H9 (cell line): ENCODE data around the gene RALGDS. TPM values are rescaled to one million over a fixed set of nuclear protein-coding genes. Genes with fewer than 3 reads are reported as not detected.

ENCODE experiments used
- DNase-seq: peaks from one replicate; pipeline ENCODE4 v3.0.0-alpha.2; 2017
- H2AFZ ChIP-seq: one replicate; pipeline ENCODE4 v1.6.1; 2013; ENCODE audit warnings: mild to moderate bottlenecking, low read length, control low read depth, moderate library complexity
- H2AK5ac ChIP-seq: 2 replicates; pipeline ENCODE4 v1.6.1; 2013; ENCODE audit warnings: low read length, control low read depth, mixed read lengths; ENCODE audit not compliant: insufficient read length
- H2BK120ac ChIP-seq: one replicate; pipeline ENCODE4 v1.6.1; 2013; ENCODE audit warnings: low read depth, mild to moderate bottlenecking, low read length, control low read depth, inconsistent platforms; ENCODE audit not compliant: poor library complexity, severe bottlenecking
- H2BK12ac ChIP-seq: 2 replicates; pipeline ENCODE4 v1.6.1; 2013; ENCODE audit warnings: low read length, control low read depth, mixed read lengths, low read depth; ENCODE audit not compliant: insufficient read length
- H2BK15ac ChIP-seq: 2 replicates; pipeline ENCODE4 v1.6.1; 2013; ENCODE audit warnings: low read depth, low read length, control low read depth
- H2BK20ac ChIP-seq: one replicate; pipeline ENCODE4 v1.6.1; 2013; ENCODE audit warnings: low read depth, mild to moderate bottlenecking, low read length, control low read depth, inconsistent platforms; ENCODE audit not compliant: poor library complexity, severe bottlenecking
- H2BK5ac ChIP-seq: 2 replicates; pipeline ENCODE4 v1.6.1; 2013; ENCODE audit warnings: low read length, control low read depth, mixed read lengths; ENCODE audit not compliant: insufficient read length
- H3K14ac ChIP-seq: 2 replicates; pipeline ENCODE4 v1.6.1; 2013; ENCODE audit warnings: low read length, control low read depth; ENCODE audit not compliant: insufficient read depth
- H3K18ac ChIP-seq: 2 replicates; pipeline ENCODE4 v1.6.1; 2013; ENCODE audit warnings: low read depth, mild to moderate bottlenecking, mixed read lengths, low read length, control low read depth; ENCODE audit not compliant: insufficient read length
- H3K23ac ChIP-seq: 2 replicates; pipeline ENCODE4 v1.6.1; 2013; ENCODE audit warnings: low read length, control low read depth, mixed read lengths, low read depth; ENCODE audit not compliant: insufficient read length
- H3K23me2 ChIP-seq: 2 replicates; pipeline ENCODE4 v1.6.1; 2013; ENCODE audit warnings: low read depth, mild to moderate bottlenecking, mixed read lengths, low read length, control low read depth; ENCODE audit not compliant: insufficient read length, poor library complexity, severe bottlenecking
- H3K27ac ChIP-seq: 2 replicates; pipeline ENCODE4 v1.5.1; 2013; ENCODE audit warnings: low read length, control low read depth, mixed read lengths, low read depth; ENCODE audit not compliant: insufficient read length
- H3K27me3 ChIP-seq: 2 replicates; pipeline ENCODE4 v1.6.1; 2013; ENCODE audit warnings: low read length, control low read depth, inconsistent platforms; ENCODE audit not compliant: insufficient read depth
- H3K4ac ChIP-seq: 2 replicates; pipeline ENCODE4 v1.6.1; 2013; ENCODE audit warnings: low read depth, mild to moderate bottlenecking, control low read depth, inconsistent platforms, low read length, moderate library complexity
- H3K4me1 ChIP-seq: 2 replicates; pipeline ENCODE4 v1.6.1; 2013; ENCODE audit warnings: low read length, control low read depth, inconsistent platforms; ENCODE audit not compliant: insufficient read depth
- H3K4me2 ChIP-seq: 2 replicates; pipeline ENCODE4 v1.6.1; 2013; ENCODE audit warnings: low read length, control low read depth, mixed read lengths; ENCODE audit not compliant: insufficient read length, insufficient read depth
- H3K56ac ChIP-seq: 2 replicates; pipeline ENCODE4 v1.6.1; 2013; ENCODE audit warnings: low read depth, mild to moderate bottlenecking, mixed read lengths, low read length, control low read depth; ENCODE audit not compliant: insufficient read length
- H3K79me1 ChIP-seq: 2 replicates; pipeline ENCODE4 v1.6.1; 2013; ENCODE audit warnings: low read depth, mild to moderate bottlenecking, moderate library complexity, low read length, control low read depth, inconsistent platforms; ENCODE audit not compliant: insufficient read depth, poor library complexity, severe bottlenecking
- H3K79me2 ChIP-seq: 2 replicates; pipeline ENCODE4 v1.6.1; 2013; ENCODE audit warnings: low read length, control low read depth, inconsistent platforms; ENCODE audit not compliant: insufficient read depth
- H3K9ac ChIP-seq: 2 replicates; pipeline ENCODE4 v1.6.1; 2013; ENCODE audit warnings: low read length, control low read depth, mixed read lengths; ENCODE audit not compliant: insufficient read length; ENCODE audit errors: extremely low read depth
- H3K9me3 ChIP-seq: one replicate; pipeline ENCODE4 v1.6.1; 2013; ENCODE audit warnings: low read depth, low read length, inconsistent platforms; ENCODE audit not compliant: control insufficient read depth
- H3T11ph ChIP-seq: one replicate; pipeline ENCODE4 v1.6.1; 2013; ENCODE audit warnings: mild to moderate bottlenecking, low read length, control low read depth, inconsistent platforms
- H4K20me1 ChIP-seq: one replicate; pipeline ENCODE4 v1.6.1; 2013; ENCODE audit not compliant: control insufficient read depth, insufficient read length, insufficient read depth
- H4K5ac ChIP-seq: 2 replicates; pipeline ENCODE4 v1.6.1; 2013; ENCODE audit warnings: low read depth, mild to moderate bottlenecking, mixed read lengths, low read length, control low read depth; ENCODE audit not compliant: insufficient read length
- H4K8ac ChIP-seq: replicated peaks from 2 replicates; pipeline ENCODE4 v1.6.1; 2013; ENCODE audit warnings: low read length, control low read depth, mixed read lengths, low read depth; ENCODE audit not compliant: insufficient read length
- H4K91ac ChIP-seq: 2 replicates; pipeline ENCODE4 v1.6.1; 2013; ENCODE audit warnings: low read depth, mild to moderate bottlenecking, moderate library complexity, mixed read lengths, low read length, control low read depth; ENCODE audit not compliant: insufficient read length
- H3K27ac Mint-ChIP-seq, 3 experiments: 2 replicates in 2 of 3; 3 replicates in 1 of 3; pipeline ENCODE4 v1.8.0; 2020 to 2021; ENCODE audit warnings: mixed read lengths in 3 of 3, mild to moderate bottlenecking in 1 of 3, moderate library complexity in 1 of 3
- H3K27me3 Mint-ChIP-seq: 2 replicates; pipeline ENCODE4 v1.8.0; 2021; ENCODE audit warnings: low read depth, mild to moderate bottlenecking, moderate library complexity, mixed read lengths
- H3K36me3 Mint-ChIP-seq, 3 experiments: 2 replicates in 2 of 3; 3 replicates in 1 of 3; pipeline ENCODE4 v1.8.0; 2020 to 2021; ENCODE audit warnings: low read depth in 3 of 3, mixed read lengths in 3 of 3; ENCODE audit not compliant: insufficient read depth in 1 of 3
- H3K4me1 Mint-ChIP-seq, 2 experiments: 2 replicates each; pipeline ENCODE4 v1.8.0; 2020; ENCODE audit warnings: mixed read lengths in 2 of 2
- H3K4me3 Mint-ChIP-seq, 2 experiments: 2 replicates in 1 of 2; 3 replicates in 1 of 2; pipeline ENCODE4 v1.8.0; 2020 to 2021; ENCODE audit warnings: mild to moderate bottlenecking in 2 of 2, mixed read lengths in 2 of 2, moderate library complexity in 1 of 2
- H3K9me3 Mint-ChIP-seq, 2 experiments: 2 replicates in 1 of 2; 3 replicates in 1 of 2; pipeline ENCODE4 v1.8.0; 2020; ENCODE audit warnings: mild to moderate bottlenecking in 2 of 2, mixed read lengths in 2 of 2, moderate library complexity in 1 of 2
- CTCF ChIP-seq: fragments of 200-600 bp; sonication (generic); conservative IDR thresholded peaks from 3 replicates; pipeline ENCODE4 v1.8.0; 2021; ENCODE audit warnings: antibody characterized with exemption, mild to moderate bottlenecking
- WGBS: extraction: QIAGEN DNeasy Blood & Tissue Kit; methylation state at CpG from one replicate; pipeline ENCODE4 v1.1.7; 2013; ENCODE audit warnings: missing lambda C conversion rate, low lambda C conversion rate, mixed read lengths; ENCODE audit not compliant: insufficient read length; ENCODE audit errors: extremely low coverage; 5-methylcytosine and 5-hydroxymethylcytosine counted together
- total RNA-seq: library from RNA; stranded (reverse); gene quantifications from 2 replicates; pipeline ENCODE4 v1.2.1, GENCODE V29; 2021

Gene RALGDS
- total RNA-seq, 1 experiment from 2014 or later, result 21.3 TPM

DNA sequence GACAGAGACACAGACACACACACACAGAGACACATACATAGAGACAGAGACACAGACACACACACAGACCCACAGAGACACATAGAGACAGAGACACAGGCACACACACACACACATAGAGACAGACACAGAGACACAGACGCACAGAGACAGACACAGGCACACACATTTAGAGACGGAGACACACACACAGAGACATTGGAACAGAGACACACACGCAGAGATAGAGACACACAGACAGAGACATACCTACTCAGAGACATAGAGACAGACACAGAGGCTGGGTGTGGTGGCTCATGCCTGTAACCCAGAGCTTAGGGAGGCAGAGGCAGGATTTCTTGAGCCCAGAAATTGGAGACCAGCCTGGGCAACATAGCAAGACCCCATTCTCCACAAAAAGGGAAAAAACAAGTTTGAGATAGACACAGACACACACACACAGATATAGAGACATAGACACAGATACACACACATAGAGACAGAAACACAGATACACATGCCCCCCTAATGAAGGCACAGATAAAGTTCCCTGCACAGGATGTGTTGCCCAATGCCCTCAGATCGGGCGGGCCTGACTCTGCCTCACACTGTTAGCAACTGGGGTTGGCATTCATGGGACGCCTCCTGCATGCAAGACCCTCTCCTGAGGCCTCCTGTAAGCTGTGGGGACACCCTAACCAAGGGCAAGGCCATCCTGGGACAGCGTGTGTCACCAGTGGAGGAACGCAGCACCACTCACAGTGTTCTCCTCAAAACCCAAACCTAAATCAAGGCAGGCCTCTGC is 3.3 kb upstream of the RALGDS start:
- no peaks in the 10 kb centered on the region for H3K9me3 Mint-ChIP-seq
- H3K27ac Mint-ChIP-seq, result no peak overlapping the region

More for the DNA sequence above, 3.3 kb upstream of the RALGDS start:
- peaks cover 3% of the 10 kb centered on the region; the same call in 1 of the 2 replicates for H3K4me1 ChIP-seq
- no peak overlapping the region for H4K91ac ChIP-seq
- H3K56ac ChIP-seq, result no peak overlapping the region
- no peak overlapping the region for H3K23ac ChIP-seq
- H3K9ac ChIP-seq, result no peak overlapping the region
- H3K4ac ChIP-seq, result no peak overlapping the region
- no peak overlapping the region for H4K5ac ChIP-seq
- no peak overlapping the region for H3K27ac ChIP-seq
- peaks cover 9% of the 10 kb centered on the region for H3K23me2 ChIP-seq
- H3K4me3 Mint-ChIP-seq, result peak overlapping the region in 1 of 2 experiments; percentile 3; a peak in 2 of 5 replicates
- peaks cover 44% of the 10 kb centered on the region for H3K27me3 Mint-ChIP-seq
- TF ChIP-seq CTCF, result no peak
- no peak for DNase-seq
- H3K36me3 Mint-ChIP-seq, result no peaks in the 10 kb centered on the region
- no peak overlapping the region for H3K14ac ChIP-seq
- no peak overlapping the region for H3K18ac ChIP-seq
- no peak overlapping the region for H2BK20ac ChIP-seq
- no peaks in the 10 kb centered on the region for H4K20me1 ChIP-seq
- H2AK5ac ChIP-seq, result no peak overlapping the region
- no CpG with 5 or more reads among the region's 8 CpGs for WGBS
- H4K8ac ChIP-seq, result no peak overlapping the region
- no peaks in the 10 kb centered on the region for H3K79me2 ChIP-seq
- no peak overlapping the region for H2AFZ ChIP-seq
- H3T11ph ChIP-seq, result no peak overlapping the region
- peaks cover 5% of the 10 kb centered on the region; the same call in 1 of the 2 replicates for H3K27me3 ChIP-seq
- no peak overlapping the region for H2BK12ac ChIP-seq
- no peak overlapping the region for H2BK5ac ChIP-seq
- H2BK15ac ChIP-seq, result no peak overlapping the region
- no peaks in the 10 kb centered on the region for H3K79me1 ChIP-seq
- no peak overlapping the region for H3K4me2 ChIP-seq
- no peak overlapping the region for H2BK120ac ChIP-seq
- H3K4me1 Mint-ChIP-seq, result peaks cover 6 to 17% of the 10 kb centered on the region in 2 experiments
- H3K9me3 ChIP-seq, result no peaks in the 10 kb centered on the region
